GM23338 (cell line): ENCODE data around the gene CDHR3. TPM values are rescaled to one million over a fixed set of nuclear protein-coding genes. Genes with fewer than 3 reads are reported as not detected.

ENCODE experiments used
- ATAC-seq: fragments of 200-7000 bp; cut with Tn5 transposase; 3 replicates; pipeline ENCODE4 v1.9.1; 2020
- DNase-seq: peaks from one replicate; pipeline ENCODE4 v3.0.0-alpha.2; 2015; ENCODE audit warnings: low spot score
- H2AFZ ChIP-seq: fragments of 200-600 bp; sonication (generic); 2 replicates; pipeline ENCODE4 v1.8.0; 2016; ENCODE audit warnings: antibody characterized with exemption, mild to moderate bottlenecking, moderate library complexity
- H3F3A ChIP-seq: fragments of 200-600 bp; sonication (generic); replicated peaks from 2 replicates; pipeline ENCODE4 v1.8.0; 2017; ENCODE audit warnings: antibody characterized with exemption, mixed run types, low read depth
- H3K27ac ChIP-seq: fragments of 200-600 bp; sonication (generic); 2 replicates; pipeline ENCODE4 v1.6.1; 2016; ENCODE audit warnings: low read depth
- H3K27me3 ChIP-seq: fragments of 200-600 bp; sonication (generic); 2 replicates; pipeline ENCODE4 v1.8.0; 2016; ENCODE audit warnings: mild to moderate bottlenecking, mixed run types, moderate library complexity; ENCODE audit not compliant: insufficient read depth
- H3K36me3 ChIP-seq: fragments of 200-600 bp; sonication (generic); 2 replicates; pipeline ENCODE4 v1.8.0; 2016; ENCODE audit warnings: mild to moderate bottlenecking; ENCODE audit not compliant: insufficient read depth
- H3K4me1 ChIP-seq: fragments of 200-600 bp; sonication (generic); 2 replicates; pipeline ENCODE4 v1.8.0; 2016; ENCODE audit warnings: mild to moderate bottlenecking, moderate library complexity; ENCODE audit not compliant: insufficient read depth
- H3K4me2 ChIP-seq: fragments of 200-600 bp; sonication (generic); 2 replicates; pipeline ENCODE4 v1.7.1; 2017; ENCODE audit warnings: mixed run types
- H3K4me3 ChIP-seq: fragments of 200-600 bp; sonication (generic); 2 replicates; pipeline ENCODE4 v1.6.1; 2016; ENCODE audit warnings: mixed run types
- H3K79me2 ChIP-seq: fragments of 200-600 bp; sonication (generic); replicated peaks from 2 replicates; pipeline ENCODE4 v1.8.0; 2017; ENCODE audit warnings: mild to moderate bottlenecking; ENCODE audit not compliant: insufficient read depth
- H3K9me2 ChIP-seq: fragments of 200-600 bp; sonication (generic); 2 replicates; pipeline ENCODE4 v1.8.0; 2017; ENCODE audit not compliant: insufficient read depth
- H4K20me1 ChIP-seq: fragments of 200-600 bp; sonication (generic); replicated peaks from 2 replicates; pipeline ENCODE4 v1.8.0; 2017; ENCODE audit warnings: mild to moderate bottlenecking; ENCODE audit not compliant: insufficient read depth
- H3K27ac Mint-ChIP-seq: 2 replicates; pipeline ENCODE4 v1.8.0; 2020; ENCODE audit warnings: inconsistent platforms, mild to moderate bottlenecking, moderate library complexity, mixed read lengths
- H3K27me3 Mint-ChIP-seq: 3 replicates; pipeline ENCODE4 v1.8.0; 2022; ENCODE audit warnings: low read depth, mild to moderate bottlenecking, moderate library complexity, mixed read lengths, inconsistent platforms; ENCODE audit not compliant: insufficient read depth, poor library complexity
- H3K36me3 Mint-ChIP-seq: 3 replicates; pipeline ENCODE4 v1.8.0; 2021; ENCODE audit warnings: low read depth, mild to moderate bottlenecking, inconsistent platforms, moderate library complexity, mixed read lengths
- H3K4me1 Mint-ChIP-seq: 3 replicates; pipeline ENCODE4 v1.8.0; 2020; ENCODE audit warnings: mild to moderate bottlenecking, inconsistent platforms, mixed read lengths
- H3K4me3 Mint-ChIP-seq: 3 replicates; pipeline ENCODE4 v1.8.0; 2021; ENCODE audit warnings: moderate library complexity, mild to moderate bottlenecking, inconsistent platforms, mixed read lengths
- H3K9me3 Mint-ChIP-seq: 3 replicates; pipeline ENCODE4 v1.8.0; 2020; ENCODE audit warnings: moderate library complexity, mild to moderate bottlenecking, inconsistent platforms, mixed read lengths
- CREB1 ChIP-seq: fragments of 250-450 bp; sonication (Bioruptor Pico); IDR thresholded peaks from 2 replicates; pipeline ENCODE4 v1.5.0; 2020; ENCODE audit warnings: low read depth, mild to moderate bottlenecking, moderate library complexity
- EZH2 ChIP-seq: fragments of 200-600 bp; sonication (generic); IDR thresholded peaks from one replicate; pipeline ENCODE4 v1.8.0; 2017; ENCODE audit warnings: antibody characterized with exemption, mild to moderate bottlenecking, low read depth; ENCODE audit not compliant: unreplicated experiment
- NANOG ChIP-seq: IDR thresholded peaks from 2 replicates; pipeline ENCODE4 v1.6.1; 2016; ENCODE audit warnings: antibody characterized with exemption, borderline replicate concordance
- POLR2AphosphoS5 ChIP-seq: IDR thresholded peaks from 2 replicates; pipeline ENCODE4 v1.6.1; 2016; ENCODE audit warnings: antibody characterized with exemption, low read depth
- STAT1 ChIP-seq: IDR thresholded peaks from one replicate; pipeline ENCODE4 v1.6.1; 2016; ENCODE audit warnings: antibody characterized with exemption; ENCODE audit not compliant: unreplicated experiment
- ZNF331 ChIP-seq: fragments of 250-450 bp; sonication (Bioruptor Pico); IDR thresholded peaks from 2 replicates; pipeline ENCODE4 v1.5.0; 2020; ENCODE audit warnings: low read depth, mild to moderate bottlenecking, moderate library complexity
- polyA plus RNA-seq: library from polyadenylated mRNA; unstranded; fragments of >200 nt; fragmentation: Nextera tagmentation; extraction: Ambion mirVana; gene quantifications from 2 replicates; pipeline ENCODE4 v1.2.1, GENCODE V29; 2016
- total RNA-seq: library from RNA; depleted of rRNA; stranded (reverse); fragments of >200 nt; shearing (Covaris generic); gene quantifications from 2 replicates; pipeline ENCODE4 v1.2.3, GENCODE V29; 2014
- TF ChIP-seq, protein P1 (sequence below): IDR thresholded peaks from 2 replicates; pipeline ENCODE4 v1.6.1; 2016; ENCODE audit warnings: antibody characterized with exemption
- TF ChIP-seq, protein P2 (sequence below): fragments of 250-450 bp; sonication (Bioruptor Pico); IDR thresholded peaks from 2 replicates; pipeline ENCODE4 v1.5.0; 2020; ENCODE audit warnings: mild to moderate bottlenecking, moderate library complexity

CDHR3 gene
- total and polyA plus RNA-seq, 2 experiments from 2014 or later = 5.1 to 12.2 TPM

DNA sequence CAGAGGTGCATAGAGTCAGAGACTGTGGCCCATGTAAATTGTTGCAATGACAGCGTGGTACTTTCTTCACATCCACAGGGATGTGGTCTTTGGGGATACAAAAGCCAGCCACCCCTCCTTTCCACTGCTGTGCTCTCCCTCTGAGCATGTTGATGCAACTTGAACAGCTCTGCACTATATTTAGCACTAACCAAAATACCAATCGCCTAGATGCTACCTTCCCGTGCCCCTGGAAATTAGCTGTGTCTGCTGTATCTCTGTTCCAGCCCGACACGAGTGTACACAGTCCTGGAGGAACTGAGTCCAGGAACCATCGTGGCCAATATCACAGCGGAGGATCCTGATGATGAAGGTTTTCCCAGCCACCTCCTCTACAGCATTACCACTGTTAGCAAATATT lies 38.1 kb downstream of the CDHR3 start:
- Mint-ChIP-seq H3K4me1 (peaks cover 15% of the 10 kb centered on the region), H3K27me3 (peaks cover 2% of the 10 kb centered on the region), H3K9me3 (peaks cover 9% of the 10 kb centered on the region), H3K4me3 (no peak overlapping the region), H3K36me3 (peaks cover 13% of the 10 kb centered on the region), H3K27ac (no peak overlapping the region)
- Histone ChIP-seq H3K27ac (no peak overlapping the region), H3K27me3 (no peaks in the 10 kb centered on the region), H3K4me1 (peaks cover 8% of the 10 kb centered on the region), H3K79me2 (no peaks in the 10 kb centered on the region), H3F3A (no peaks in the 10 kb centered on the region), H3K4me3 (no peak overlapping the region), H2AFZ (no peak overlapping the region), H3K36me3 (no peaks in the 10 kb centered on the region; the same call in 1 of the 2 replicates), H3K4me2 (no peak overlapping the region), H4K20me1 (no peaks in the 10 kb centered on the region), H3K9me2 (0 out of 2 replicates have a peak, but pooled peaks cover 5% of the 10 kb centered on the region)
- DNase-seq = no peak
- ATAC-seq = no peak
- TF ChIP-seq STAT1 (no peak), EZH2 (no peak), CREB1 (no peak), NANOG (no peak), ZNF331 (CRISPR knock-in tag) (no peak), POLR2AphosphoS5 (no peak)
- TF ChIP-seq, protein P1, sequence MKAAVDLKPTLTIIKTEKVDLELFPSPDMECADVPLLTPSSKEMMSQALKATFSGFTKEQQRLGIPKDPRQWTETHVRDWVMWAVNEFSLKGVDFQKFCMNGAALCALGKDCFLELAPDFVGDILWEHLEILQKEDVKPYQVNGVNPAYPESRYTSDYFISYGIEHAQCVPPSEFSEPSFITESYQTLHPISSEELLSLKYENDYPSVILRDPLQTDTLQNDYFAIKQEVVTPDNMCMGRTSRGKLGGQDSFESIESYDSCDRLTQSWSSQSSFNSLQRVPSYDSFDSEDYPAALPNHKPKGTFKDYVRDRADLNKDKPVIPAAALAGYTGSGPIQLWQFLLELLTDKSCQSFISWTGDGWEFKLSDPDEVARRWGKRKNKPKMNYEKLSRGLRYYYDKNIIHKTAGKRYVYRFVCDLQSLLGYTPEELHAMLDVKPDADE = no peak
- TF ChIP-seq, protein P2, sequence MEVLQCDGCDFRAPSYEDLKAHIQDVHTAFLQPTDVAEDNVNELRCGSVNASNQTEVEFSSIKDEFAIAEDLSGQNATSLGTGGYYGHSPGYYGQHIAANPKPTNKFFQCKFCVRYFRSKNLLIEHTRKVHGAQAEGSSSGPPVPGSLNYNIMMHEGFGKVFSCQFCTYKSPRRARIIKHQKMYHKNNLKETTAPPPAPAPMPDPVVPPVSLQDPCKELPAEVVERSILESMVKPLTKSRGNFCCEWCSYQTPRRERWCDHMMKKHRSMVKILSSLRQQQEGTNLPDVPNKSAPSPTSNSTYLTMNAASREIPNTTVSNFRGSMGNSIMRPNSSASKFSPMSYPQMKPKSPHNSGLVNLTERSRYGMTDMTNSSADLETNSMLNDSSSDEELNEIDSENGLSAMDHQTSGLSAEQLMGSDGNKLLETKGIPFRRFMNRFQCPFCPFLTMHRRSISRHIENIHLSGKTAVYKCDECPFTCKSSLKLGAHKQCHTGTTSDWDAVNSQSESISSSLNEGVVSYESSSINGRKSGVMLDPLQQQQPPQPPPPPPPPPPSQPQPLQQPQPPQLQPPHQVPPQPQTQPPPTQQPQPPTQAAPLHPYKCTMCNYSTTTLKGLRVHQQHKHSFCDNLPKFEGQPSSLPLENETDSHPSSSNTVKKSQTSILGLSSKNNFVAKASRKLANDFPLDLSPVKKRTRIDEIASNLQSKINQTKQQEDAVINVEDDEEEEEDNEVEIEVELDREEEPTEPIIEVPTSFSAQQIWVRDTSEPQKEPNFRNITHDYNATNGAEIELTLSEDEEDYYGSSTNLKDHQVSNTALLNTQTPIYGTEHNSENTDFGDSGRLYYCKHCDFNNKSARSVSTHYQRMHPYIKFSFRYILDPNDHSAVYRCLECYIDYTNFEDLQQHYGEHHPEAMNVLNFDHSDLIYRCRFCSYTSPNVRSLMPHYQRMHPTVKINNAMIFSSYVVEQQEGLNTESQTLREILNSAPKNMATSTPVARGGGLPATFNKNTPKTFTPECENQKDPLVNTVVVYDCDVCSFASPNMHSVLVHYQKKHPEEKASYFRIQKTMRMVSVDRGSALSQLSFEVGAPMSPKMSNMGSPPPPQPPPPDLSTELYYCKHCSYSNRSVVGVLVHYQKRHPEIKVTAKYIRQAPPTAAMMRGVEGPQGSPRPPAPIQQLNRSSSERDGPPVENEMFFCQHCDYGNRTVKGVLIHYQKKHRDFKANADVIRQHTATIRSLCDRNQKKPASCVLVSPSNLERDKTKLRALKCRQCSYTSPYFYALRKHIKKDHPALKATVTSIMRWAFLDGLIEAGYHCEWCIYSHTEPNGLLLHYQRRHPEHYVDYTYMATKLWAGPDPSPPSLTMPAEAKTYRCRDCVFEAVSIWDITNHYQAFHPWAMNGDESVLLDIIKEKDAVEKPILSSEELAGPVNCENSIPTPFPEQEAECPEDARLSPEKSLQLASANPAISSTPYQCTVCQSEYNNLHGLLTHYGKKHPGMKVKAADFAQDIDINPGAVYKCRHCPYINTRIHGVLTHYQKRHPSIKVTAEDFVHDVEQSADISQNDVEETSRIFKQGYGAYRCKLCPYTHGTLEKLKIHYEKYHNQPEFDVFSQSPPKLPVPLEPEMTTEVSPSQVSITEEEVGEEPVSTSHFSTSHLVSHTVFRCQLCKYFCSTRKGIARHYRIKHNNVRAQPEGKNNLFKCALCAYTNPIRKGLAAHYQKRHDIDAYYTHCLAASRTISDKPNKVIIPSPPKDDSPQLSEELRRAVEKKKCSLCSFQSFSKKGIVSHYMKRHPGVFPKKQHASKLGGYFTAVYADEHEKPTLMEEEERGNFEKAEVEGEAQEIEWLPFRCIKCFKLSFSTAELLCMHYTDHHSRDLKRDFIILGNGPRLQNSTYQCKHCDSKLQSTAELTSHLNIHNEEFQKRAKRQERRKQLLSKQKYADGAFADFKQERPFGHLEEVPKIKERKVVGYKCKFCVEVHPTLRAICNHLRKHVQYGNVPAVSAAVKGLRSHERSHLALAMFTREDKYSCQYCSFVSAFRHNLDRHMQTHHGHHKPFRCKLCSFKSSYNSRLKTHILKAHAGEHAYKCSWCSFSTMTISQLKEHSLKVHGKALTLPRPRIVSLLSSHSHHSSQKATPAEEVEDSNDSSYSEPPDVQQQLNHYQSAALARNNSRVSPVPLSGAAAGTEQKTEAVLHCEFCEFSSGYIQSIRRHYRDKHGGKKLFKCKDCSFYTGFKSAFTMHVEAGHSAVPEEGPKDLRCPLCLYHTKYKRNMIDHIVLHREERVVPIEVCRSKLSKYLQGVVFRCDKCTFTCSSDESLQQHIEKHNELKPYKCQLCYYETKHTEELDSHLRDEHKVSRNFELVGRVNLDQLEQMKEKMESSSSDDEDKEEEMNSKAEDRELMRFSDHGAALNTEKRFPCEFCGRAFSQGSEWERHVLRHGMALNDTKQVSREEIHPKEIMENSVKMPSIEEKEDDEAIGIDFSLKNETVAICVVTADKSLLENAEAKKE = no peak
